B cell (primary cell): ENCODE measurements around the gene DCD. TPM values are rescaled to one million over a fixed set of nuclear protein-coding genes. Genes with fewer than 3 reads are reported as not detected.

Source experiments
- ATAC-seq: fragments of 200-7000 bp; cut with Tn5 transposase; one replicate; pipeline ENCODE4 v1.10.0; 2021; ENCODE audit warnings: low read depth, mild to moderate bottlenecking, moderate number of reproducible peaks, moderate library complexity
- CTCF ChIA-PET: fragments of 350-600 bp; sonication (Branson Sonifier 250); formaldehyde crosslinking; loops from one replicate; lab custom pipeline; 2021; ENCODE audit warnings: antibody characterized with exemption, inconsistent platforms; lab: Charles Lee
- POLR2A ChIA-PET: fragments of 350-600 bp; sonication (Branson Sonifier 250); formaldehyde crosslinking; loops from one replicate; lab custom pipeline; 2021; ENCODE audit warnings: antibody characterized with exemption; lab: Charles Lee
- DNase-seq: peaks from one replicate; pipeline ENCODE4 v3.0.0; 2013
- H2AFZ ChIP-seq: 2 replicates; pipeline ENCODE4 v1.6.1; 2012; ENCODE audit warnings: mild to moderate bottlenecking, low read depth, low read length; ENCODE audit not compliant: insufficient read depth, poor library complexity, severe bottlenecking
- H3K27ac ChIP-seq, 2 donors: 1 replicate in 1 of 2; 2 replicates in 1 of 2; pipeline ENCODE4 v1.5.1; 2012 to 2013; ENCODE audit warnings: low read length in 2 of 2, mild to moderate bottlenecking in 2 of 2, moderate library complexity in 1 of 2
- H3K27me3 ChIP-seq, 4 experiments: fragments of 200-600 bp in 1 of 4; sonication (generic) in 1 of 4; replicated peaks in 1 of 4; 1 replicate in 2 of 4; 2 replicates in 2 of 4; pipeline versions ENCODE4 v1.6.1 to v1.7.0; 2013 to 2016; ENCODE audit warnings: low read length in 3 of 4, mild to moderate bottlenecking in 2 of 4, mixed read lengths in 1 of 4, moderate library complexity in 1 of 4; ENCODE audit not compliant: insufficient read depth in 4 of 4, control insufficient read depth in 3 of 4; ENCODE audit errors: control extremely low read depth in 1 of 4
- H3K36me3 ChIP-seq, 2 experiments: replicated peaks in 1 of 2; 1 replicate in 1 of 2; 2 replicates in 1 of 2; pipeline versions ENCODE4 v1.6.1 to v1.7.1; 2013; ENCODE audit warnings: low read length in 1 of 2; ENCODE audit not compliant: insufficient read depth in 2 of 2, control insufficient read depth in 1 of 2; ENCODE audit errors: control extremely low read depth in 1 of 2, extremely low read depth in 1 of 2
- H3K4me1 ChIP-seq, 2 donors: fragments of 200-600 bp in 1 of 2; sonication (generic) in 1 of 2; 1 replicate in 1 of 2; 2 replicates in 1 of 2; pipeline versions ENCODE4 v1.5.1 to v1.6.1; 2013 to 2017; ENCODE audit warnings: low read length in 2 of 2; ENCODE audit not compliant: control insufficient read depth in 2 of 2, insufficient read depth in 2 of 2
- H3K4me2 ChIP-seq: replicated peaks from 2 replicates; pipeline ENCODE3; 2012; ENCODE audit warnings: mild to moderate bottlenecking, low read depth, low read length; ENCODE audit not compliant: poor library complexity, severe bottlenecking
- H3K4me3 ChIP-seq, 5 experiments: fragments of 200-600 bp in 1 of 5; sonication (generic) in 1 of 5; 1 replicate in 3 of 5; 2 replicates in 2 of 5; pipeline versions ENCODE4 v1.5.1 to v1.7.0; 2011 to 2016; ENCODE audit warnings: low read length in 4 of 5, mild to moderate bottlenecking in 4 of 5, low read depth in 2 of 5, control low read depth in 1 of 5, moderate library complexity in 1 of 5; ENCODE audit not compliant: insufficient read depth in 1 of 5; ENCODE audit errors: control extremely low read depth in 1 of 5, extremely low read depth in 1 of 5
- H3K79me2 ChIP-seq: fragments of 200-600 bp; sonication (generic); one replicate; pipeline ENCODE4 v1.6.0; 2016; ENCODE audit warnings: low read length; ENCODE audit not compliant: control insufficient read depth, insufficient read depth
- H3K9ac ChIP-seq: fragments of 200-600 bp; sonication (generic); 2 replicates; pipeline ENCODE4 v1.6.1; 2017; ENCODE audit warnings: mild to moderate bottlenecking, low read length, moderate library complexity
- H3K9me3 ChIP-seq, 3 donors: one replicate each; pipeline versions ENCODE4 v1.6.1 to v1.7.1; 2013; ENCODE audit warnings: low read length in 2 of 3; ENCODE audit not compliant: control insufficient read depth in 2 of 3, insufficient read depth in 1 of 3; ENCODE audit errors: control extremely low read depth in 1 of 3
- H4K20me1 ChIP-seq: 2 replicates; pipeline ENCODE4 v1.6.0; 2012; ENCODE audit warnings: mild to moderate bottlenecking, low read length; ENCODE audit not compliant: insufficient read depth, control insufficient read depth, poor library complexity, severe bottlenecking
- H3K27ac Mint-ChIP-seq: one replicate; pipeline ENCODE4 v1.8.0; 2021; ENCODE audit warnings: mixed read lengths
- H3K27me3 Mint-ChIP-seq: one replicate; pipeline ENCODE4 v1.8.0; 2021; ENCODE audit warnings: mixed read lengths
- H3K4me1 Mint-ChIP-seq: one replicate; pipeline ENCODE4 v1.8.0; 2021; ENCODE audit warnings: mixed read lengths
- H3K4me3 Mint-ChIP-seq: one replicate; pipeline ENCODE4 v1.8.0; 2021; ENCODE audit warnings: mixed read lengths
- H3K9me3 Mint-ChIP-seq: one replicate; pipeline ENCODE4 v1.8.0; 2022; ENCODE audit warnings: mixed read lengths; ENCODE audit not compliant: insufficient read depth
- EZH2 ChIP-seq: IDR thresholded peaks from 2 replicates; pipeline ENCODE4 v1.6.1; 2012; ENCODE audit warnings: borderline replicate concordance, low read depth, mild to moderate bottlenecking, moderate library complexity, low read length; ENCODE audit not compliant: insufficient read depth, poor library complexity, severe bottlenecking
- WGBS: methylation state at CpG from one replicate; pipeline ENCODE4 v1.1.5; 2013; ENCODE audit warnings: missing lambda C conversion rate; ENCODE audit not compliant: insufficient coverage; 5-methylcytosine and 5-hydroxymethylcytosine counted together
- intact Hi-C: fragments of 100-400 bp; cut with micrococcal nuclease; formaldehyde crosslinking; loops from one replicate; pipeline ENCODE4 v1.10.0; 2022
- polyA plus RNA-seq: library from polyadenylated mRNA; depleted of rRNA; stranded (reverse); fragments of >200 nt; gene quantifications from 2 replicates; pipeline ENCODE4 v1.2.3, GENCODE V29; 2012
- total RNA-seq, 2 donors: library from RNA; stranded (reverse); fragments of 120-200 nt in 1 of 2; gene quantifications; 1 replicate in 1 of 2; 2 replicates in 1 of 2; pipeline versions ENCODE4 v1.2.3 to v1.2.4, GENCODE V29; 2013 to 2022
- TF ChIP-seq, protein P1 (sequence below): fragments of 200-600 bp; IDR thresholded peaks from one replicate; pipeline ENCODE4 v1.8.0; 2022; ENCODE audit warnings: antibody characterized with exemption, mild to moderate bottlenecking

DCD gene
- total and polyA plus RNA-seq, 2 donors (not counting 1 experiment from before 2014, with no cell fraction given): not detected

- Histone ChIP-seq H3K4me3 (no peak overlapping the region), H3K9ac (no peak overlapping the region), H3K27ac (no peak overlapping the region), H3K27me3 (peaks cover 0 to 42% (median 12%) of the 10 kb centered on the region in 4 experiments), H3K4me1 (peaks cover 4 to 7% of the 10 kb centered on the region in 2 donors), H2AFZ (no peak overlapping the region), H3K36me3 (no peaks in the 10 kb centered on the region), H3K79me2 (no peaks in the 10 kb centered on the region), H3K4me2 (no peak overlapping the region), H4K20me1 (no peaks in the 10 kb centered on the region), H3K9me3 (no peaks in the 10 kb centered on the region)
- peaks cover 54% of the 10 kb centered on the region for H3K27me3 Mint-ChIP-seq
- no peak overlapping the region for H3K27ac Mint-ChIP-seq
- ATAC-seq (no peak), DNase-seq (no peak)
- intact Hi-C loops: no loop called here
- POLR2A ChIA-PET: no interaction called here
- no peak overlapping the region for H3K4me3 Mint-ChIP-seq
- TF ChIP-seq EZH2: no peak
- TF ChIP-seq, protein P1, sequence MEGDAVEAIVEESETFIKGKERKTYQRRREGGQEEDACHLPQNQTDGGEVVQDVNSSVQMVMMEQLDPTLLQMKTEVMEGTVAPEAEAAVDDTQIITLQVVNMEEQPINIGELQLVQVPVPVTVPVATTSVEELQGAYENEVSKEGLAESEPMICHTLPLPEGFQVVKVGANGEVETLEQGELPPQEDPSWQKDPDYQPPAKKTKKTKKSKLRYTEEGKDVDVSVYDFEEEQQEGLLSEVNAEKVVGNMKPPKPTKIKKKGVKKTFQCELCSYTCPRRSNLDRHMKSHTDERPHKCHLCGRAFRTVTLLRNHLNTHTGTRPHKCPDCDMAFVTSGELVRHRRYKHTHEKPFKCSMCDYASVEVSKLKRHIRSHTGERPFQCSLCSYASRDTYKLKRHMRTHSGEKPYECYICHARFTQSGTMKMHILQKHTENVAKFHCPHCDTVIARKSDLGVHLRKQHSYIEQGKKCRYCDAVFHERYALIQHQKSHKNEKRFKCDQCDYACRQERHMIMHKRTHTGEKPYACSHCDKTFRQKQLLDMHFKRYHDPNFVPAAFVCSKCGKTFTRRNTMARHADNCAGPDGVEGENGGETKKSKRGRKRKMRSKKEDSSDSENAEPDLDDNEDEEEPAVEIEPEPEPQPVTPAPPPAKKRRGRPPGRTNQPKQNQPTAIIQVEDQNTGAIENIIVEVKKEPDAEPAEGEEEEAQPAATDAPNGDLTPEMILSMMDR: no peak
- 83% methylated on average over 1 of the region's 1 CpG for whole genome bisulfite sequencing
- no peaks in the 10 kb centered on the region for H3K9me3 Mint-ChIP-seq
- CTCF ChIA-PET: interaction anchor here (0.8 kb wide), 1 partner anchor 8 kb away, joined by 3 read pairs; no protein-coding TSS in a partner anchor
- peaks cover 6% of the 10 kb centered on the region for H3K4me1 Mint-ChIP-seq
These were observed 35.9 kb downstream of the DCD start for GRCh38 chr12:54612225-54612750.

DNA sequence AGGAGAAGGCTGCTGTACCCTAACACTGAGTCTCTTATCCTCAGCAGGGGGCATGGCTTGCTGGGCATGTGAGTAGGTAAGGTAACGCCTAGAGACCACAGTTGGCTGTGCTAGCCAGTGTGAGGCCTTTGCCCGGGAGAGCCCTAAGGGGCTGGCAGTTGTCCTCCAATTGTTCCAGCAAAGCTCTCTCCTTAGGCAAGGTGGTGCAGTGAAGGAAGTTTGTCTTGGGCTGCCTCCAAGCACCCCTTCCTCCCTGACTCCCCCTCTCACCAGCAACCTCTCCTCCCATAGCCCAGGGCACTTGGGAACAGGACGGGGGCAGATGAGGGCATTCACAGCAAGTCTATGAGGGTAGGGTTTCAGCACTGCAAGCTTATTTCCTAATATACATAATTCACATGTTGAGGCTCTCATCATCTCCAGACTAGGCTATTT lies 36.4 kb downstream of the DCD start:
- Histone ChIP-seq H3K9me3 (no peaks in the 10 kb centered on the region), H3K36me3 (no peaks in the 10 kb centered on the region), H3K4me1 (peaks cover 1 to 3% of the 10 kb centered on the region in 2 donors), H3K9ac (no peak overlapping the region), H2AFZ (no peak overlapping the region), H3K79me2 (no peaks in the 10 kb centered on the region), H4K20me1 (no peaks in the 10 kb centered on the region), H3K27ac (no peak overlapping the region), H3K4me2 (no peak overlapping the region), H3K4me3 (no peak overlapping the region), H3K27me3 (peaks cover 0 to 42% (median 11%) of the 10 kb centered on the region in 4 experiments)
- TF ChIP-seq, protein P1: no peak
- no peak for TF ChIP-seq EZH2
- ATAC-seq: no peak
- DNase-seq: no peak
- 100% methylated on average over 1 of the region's 3 CpGs for WGBS
- Mint-ChIP-seq H3K27me3 (peaks cover 53% of the 10 kb centered on the region), H3K4me1 (peaks cover 3% of the 10 kb centered on the region), H3K27ac (no peak overlapping the region), H3K9me3 (no peaks in the 10 kb centered on the region), H3K4me3 (no peak overlapping the region)
- ChIA-PET POLR2A (no interaction called here), CTCF (no interaction called here)
- intact Hi-C loops: no loop called here
